K562 (cell line): ENCODE data around the gene LAMA2. TPM values are rescaled to one million over a fixed set of nuclear protein-coding genes. Genes with fewer than 3 reads are reported as not detected.

Experiments
- ATAC-seq: fragments of 200-7000 bp; cut with Tn5 transposase; 3 replicates; pipeline ENCODE4 v1.9.1; 2020; ENCODE audit warnings: moderate library complexity
- BruUV-seq: library from RNA; stranded (reverse); fragments of 400-500 nt; replicated peaks from 2 replicates; lab custom pipeline; 2021; lab: Mats Ljungman, UMichigan
- CTCF ChIA-PET: fragments of 300-600 bp; formaldehyde crosslinking; extraction: SDS; loops from one replicate; lab custom pipeline; 2021; ENCODE audit warnings: low intra/inter-chr PET ratio; lab: Yijun Ruan, JAX
- POLR2A ChIA-PET: fragments of 300-600, 350-650 bp; sonication (Branson Sonifier 250); formaldehyde crosslinking; extraction: SDS; loops from one replicate; lab custom pipeline; 2021; ENCODE audit warnings: antibody characterized with exemption, inconsistent platforms; lab: Yijun Ruan, JAX
- DNase-seq, 4 experiments: peaks; one replicate each; pipeline versions ENCODE4 v3.0.0 to v3.0.0-alpha.2; 2011 to 2018; ENCODE audit warnings: low spot score in 3 of 4, mixed read lengths in 3 of 4; ENCODE audit errors: extremely low read depth in 1 of 4
- FAIRE-seq: peaks from 2 replicates; lab custom pipeline; 2011; peaks lifted over from hg19 to GRCh38; lab: Jason Lieb, UNC
- H2AFZ ChIP-seq: 2 replicates; pipeline ENCODE4 v1.6.0; 2011; ENCODE audit warnings: low read depth, low read length, control low read depth, inconsistent platforms
- H3K27ac ChIP-seq: fragments of 200-600 bp; 3 replicates; pipeline ENCODE4 v1.8.0; 2011; ENCODE audit warnings: low read depth, mild to moderate bottlenecking, control low read depth, inconsistent platforms, low read length, moderate library complexity, mixed read lengths; ENCODE audit errors: extremely low read depth
- H3K27me3 ChIP-seq, 2 experiments: fragments of 300-600 bp in 1 of 2; 2 replicates in 1 of 2; 3 replicates in 1 of 2; pipeline versions ENCODE4 v1.6.0 to v1.8.0; 2011; ENCODE audit warnings: inconsistent platforms in 2 of 2, low read length in 2 of 2, mild to moderate bottlenecking in 1 of 2, mixed read lengths in 1 of 2, moderate library complexity in 1 of 2; ENCODE audit not compliant: control insufficient read depth in 2 of 2, insufficient read depth in 2 of 2
- H3K36me3 ChIP-seq: fragments of 300-600 bp; 3 replicates; pipeline ENCODE4 v1.8.0; 2011; ENCODE audit warnings: mild to moderate bottlenecking, low read length, inconsistent platforms; ENCODE audit not compliant: control insufficient read depth, insufficient read depth
- H3K4me1 ChIP-seq, 2 experiments: fragments of 200-600 bp in 1 of 2; replicated peaks in 1 of 2; 2 replicates in 1 of 2; 3 replicates in 1 of 2; pipeline versions ENCODE4 v1.5.1 to v1.8.0; 2011; ENCODE audit warnings: inconsistent platforms in 2 of 2, low read length in 2 of 2, mild to moderate bottlenecking in 1 of 2, mixed read lengths in 1 of 2, moderate library complexity in 1 of 2; ENCODE audit not compliant: control insufficient read depth in 2 of 2, insufficient read depth in 2 of 2
- H3K4me2 ChIP-seq: 2 replicates; pipeline ENCODE4 v1.6.1; 2011; ENCODE audit warnings: low read length, control low read depth, inconsistent platforms, mixed read lengths; ENCODE audit not compliant: insufficient read depth
- H3K4me3 ChIP-seq: fragments of 200-600 bp; sonication (generic), shearing (Covaris generic); 2 replicates; pipeline ENCODE4 v1.5.1; 2016; ENCODE audit warnings: control low read depth, inconsistent platforms
- H3K79me2 ChIP-seq: fragments of 200-600 bp; 3 replicates; pipeline ENCODE4 v1.8.0; 2011; ENCODE audit warnings: low read length, inconsistent platforms; ENCODE audit not compliant: control insufficient read depth, insufficient read depth
- H3K9ac ChIP-seq, 2 experiments: 2 replicates each; pipeline versions ENCODE4 v1.6.0 to v1.6.1; 2011; ENCODE audit warnings: low read depth in 2 of 2, low read length in 2 of 2, control low read depth in 1 of 2, inconsistent platforms in 1 of 2, mild to moderate bottlenecking in 1 of 2, mixed read lengths in 1 of 2; ENCODE audit not compliant: insufficient read depth in 1 of 2
- H3K9me1 ChIP-seq: one replicate; pipeline ENCODE4 v1.6.0; 2011; ENCODE audit warnings: inconsistent platforms, mild to moderate bottlenecking, low read length, moderate library complexity; ENCODE audit not compliant: control insufficient read depth, insufficient read depth
- H3K9me3 ChIP-seq: replicated peaks from 2 replicates; pipeline ENCODE4 v1.5.1; 2011; ENCODE audit warnings: low read depth, low read length, inconsistent platforms; ENCODE audit not compliant: control insufficient read depth, insufficient read depth
- H4K20me1 ChIP-seq: replicated peaks from 2 replicates; pipeline ENCODE4 v1.6.1; 2011; ENCODE audit warnings: low read length, inconsistent platforms, mixed read lengths; ENCODE audit not compliant: control insufficient read depth, insufficient read depth
- BRD9 ChIP-seq: fragments of 450-650 bp; IDR thresholded peaks from 2 replicates; pipeline ENCODE4 v1.6.1; 2018; ENCODE audit warnings: low read depth; ENCODE audit not compliant: partially characterized antibody
- HDGF ChIP-seq: fragments of 450-650 bp; IDR thresholded peaks from 2 replicates; pipeline ENCODE4 v1.6.1; 2016
- KDM4B ChIP-seq, 2 experiments: fragments of 450-650 bp in 1 of 2; sonication (generic) in 1 of 2; IDR thresholded peaks; 2 replicates each; pipeline ENCODE4 v1.6.1; 2016 to 2017; ENCODE audit warnings: borderline replicate concordance in 2 of 2, antibody characterized with exemption in 1 of 2, low read depth in 1 of 2, mild to moderate bottlenecking in 1 of 2
- MCM7 ChIP-seq, 2 experiments: fragments of 450-650 bp; IDR thresholded peaks; 2 replicates each; pipeline ENCODE4 v1.6.1; 2016 to 2018
- NCOA2 ChIP-seq, 2 experiments: fragments of 450-650 bp; IDR thresholded peaks; 2 replicates each; pipeline ENCODE4 v1.6.1; 2018; ENCODE audit warnings: mild to moderate bottlenecking in 2 of 2, moderate library complexity in 1 of 2; ENCODE audit not compliant: partially characterized antibody in 2 of 2
- NR1H2 ChIP-seq: sonication (generic); formaldehyde crosslinking; IDR thresholded peaks from 2 replicates; pipeline ENCODE4 v1.4.0; 2020; ENCODE audit warnings: mild to moderate bottlenecking, missing genetic modification reagents
- POLR2H ChIP-seq: IDR thresholded peaks from 2 replicates; pipeline ENCODE4 v1.6.1; 2016; ENCODE audit warnings: missing genetic modification characterization, low read depth, mild to moderate bottlenecking, control low read depth, missing compliant biosample characterization, moderate library complexity
- RHOXF2B ChIP-seq: fragments of 250-450 bp; sonication (Bioruptor Pico); conservative IDR thresholded peaks from 2 replicates; pipeline ENCODE4 v1.5.1; 2021
- SMARCE1 ChIP-seq: fragments of 450-650 bp; IDR thresholded peaks from 2 replicates; pipeline ENCODE4 v1.7.1; 2016; ENCODE audit warnings: mild to moderate bottlenecking
- TCF7 ChIP-seq: sonication (generic); IDR thresholded peaks from 2 replicates; pipeline ENCODE4 v1.6.1; 2016; ENCODE audit warnings: antibody characterized with exemption, borderline replicate concordance
- TEAD4 ChIP-seq, 2 experiments: sonication (generic) in 1 of 2; formaldehyde crosslinking in 1 of 2; IDR thresholded peaks; 2 replicates each; pipeline versions ENCODE4 v1.6.1 to v1.8.0; 2012 to 2022; ENCODE audit warnings: borderline replicate concordance in 1 of 2, inconsistent platforms in 1 of 2, low read length in 1 of 2, mild to moderate bottlenecking in 1 of 2, missing genetic modification reagents in 1 of 2
- YY1 ChIP-seq, 3 experiments: IDR thresholded peaks; 2 replicates each; pipeline ENCODE4 v1.6.1; 2011; ENCODE audit warnings: low read length in 2 of 3, mild to moderate bottlenecking in 2 of 3, moderate library complexity in 2 of 3, borderline replicate concordance in 1 of 3, control low read depth in 1 of 3, low read depth in 1 of 3; ENCODE audit not compliant: insufficient read depth in 3 of 3, insufficient replicate concordance in 2 of 3, control insufficient read depth in 1 of 3, insufficient read length in 1 of 3; ENCODE audit errors: extremely low read depth in 1 of 3
- WGBS: fragments of 100-300 bp; shearing (Covaris generic); methylation state at CpG from one replicate; pipeline ENCODE4 v1.1.6; 2016; ENCODE audit warnings: low coverage, mixed read lengths; ENCODE audit not compliant: insufficient coverage; ENCODE audit errors: missing lambda C conversion rate; 5-methylcytosine and 5-hydroxymethylcytosine counted together
- in situ Hi-C: fragments of 300-500 bp; cut with MboI; formaldehyde crosslinking; loops from 4 replicates; pipeline ENCODE4 v1.15.0; 2018; ENCODE audit warnings: inconsistent platforms, mixed read lengths
- intact Hi-C: fragments of 100-400 bp; cut with micrococcal nuclease; formaldehyde crosslinking; loops from 2 replicates; pipeline ENCODE4 v1.14.2; 2022
- polyA plus RNA-seq, 8 experiments: library from polyadenylated mRNA; depleted of rRNA in 4 of 8; stranded (reverse) in 5 of 8; unstranded in 3 of 8; fragments of >200 nt; fragmentation: Nextera tagmentation in 2 of 8; fragmentation: Illumina TruSeq in 1 of 8; extraction: Ambion mirVana in 2 of 8; extraction: Trizol in 1 of 8; gene quantifications; 2 replicates each; pipeline versions ENCODE4 v1.2.1 to v1.2.3, GENCODE V29; 2011 to 2014; ENCODE audit warnings: inconsistent platforms in 1 of 8, missing spikeins in 1 of 8
- total RNA-seq, 7 experiments: library from RNA; depleted of rRNA in 6 of 7; stranded (reverse); fragments of >200 nt in 6 of 7; fragmentation: Illumina TruSeq in 2 of 7; extraction: Trizol in 2 of 7; gene quantifications; 2 replicates each; pipeline versions ENCODE4 v1.2.1 to v1.2.3, GENCODE V29; 2011 to 2021; ENCODE audit warnings: low replicate concordance in 1 of 7
- TF ChIP-seq, protein P1 (sequence below): fragments of 450-650 bp; IDR thresholded peaks from 2 replicates; pipeline ENCODE4 v1.6.1; 2016; ENCODE audit warnings: borderline replicate concordance

Gene LAMA2
- total and polyA plus RNA-seq, 9 of the 15 experiments (the other 6 are each of a cell fraction or from before 2014, with no cell fraction given): 0.04 to 1.5 (median 0.36) TPM

GRCh38 chr6:129417416-129418086, 534.6 kb downstream of the LAMA2 start:
- peak; percentile 51 for ATAC-seq
- Histone ChIP-seq H3K9me1 (no peaks in the 10 kb centered on the region), H3K27me3 (no peaks in the 10 kb centered on the region), H3K4me2 (no peak overlapping the region), H3K9ac (no peak overlapping the region), H3K36me3 (no peaks in the 10 kb centered on the region), H2AFZ (peak overlapping the region; percentile 49; the same call in 1 of the 2 replicates), H3K27ac (no peak overlapping the region), H3K9me3 (no peaks in the 10 kb centered on the region), H4K20me1 (no peaks in the 10 kb centered on the region), H3K4me3 (no peak overlapping the region), H3K4me1 (0 out of 5 replicates have a peak, but pooled peaks cover 0 to 2% of the 10 kb centered on the region in 2 experiments), H3K79me2 (no peaks in the 10 kb centered on the region)
- FAIRE-seq: no peak
- 6% methylated on average over 8 of the region's 8 CpGs for WGBS
- intact Hi-C loops: no loop called here
- no peak for DNase-seq
- POLR2A ChIA-PET: interaction anchor here (0.6 kb wide), 1 partner anchor 1992 kb away, joined by 4 read pairs; no protein-coding TSS in a partner anchor
- in situ Hi-C loops: no loop called here
- TF ChIP-seq, protein P1, sequence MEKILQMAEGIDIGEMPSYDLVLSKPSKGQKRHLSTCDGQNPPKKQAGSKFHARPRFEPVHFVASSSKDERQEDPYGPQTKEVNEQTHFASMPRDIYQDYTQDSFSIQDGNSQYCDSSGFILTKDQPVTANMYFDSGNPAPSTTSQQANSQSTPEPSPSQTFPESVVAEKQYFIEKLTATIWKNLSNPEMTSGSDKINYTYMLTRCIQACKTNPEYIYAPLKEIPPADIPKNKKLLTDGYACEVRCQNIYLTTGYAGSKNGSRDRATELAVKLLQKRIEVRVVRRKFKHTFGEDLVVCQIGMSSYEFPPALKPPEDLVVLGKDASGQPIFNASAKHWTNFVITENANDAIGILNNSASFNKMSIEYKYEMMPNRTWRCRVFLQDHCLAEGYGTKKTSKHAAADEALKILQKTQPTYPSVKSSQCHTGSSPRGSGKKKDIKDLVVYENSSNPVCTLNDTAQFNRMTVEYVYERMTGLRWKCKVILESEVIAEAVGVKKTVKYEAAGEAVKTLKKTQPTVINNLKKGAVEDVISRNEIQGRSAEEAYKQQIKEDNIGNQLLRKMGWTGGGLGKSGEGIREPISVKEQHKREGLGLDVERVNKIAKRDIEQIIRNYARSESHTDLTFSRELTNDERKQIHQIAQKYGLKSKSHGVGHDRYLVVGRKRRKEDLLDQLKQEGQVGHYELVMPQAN: no peak
- TF ChIP-seq YY1 (IDR thresholded peaks at IDR 0.05; ENCODE audit: borderline replicate concordance in 1 of 3, control insufficient read depth in 1 of 3, extremely low read depth in 1 of 3, insufficient read depth in 3 of 3, insufficient read length in 1 of 3, insufficient replicate concordance in 2 of 3, low read depth in 1 of 3, low read length in 2 of 3) (no peak), NCOA2 (IDR thresholded peaks at IDR 0.05; ENCODE audit: partially characterized antibody in 2 of 2) (no peak), TEAD4 (IDR thresholded peaks at IDR 0.05; ENCODE audit: low read length) (no peak), TEAD4 (CRISPR knock-in tag; IDR thresholded peaks at IDR 0.05; ENCODE audit: borderline replicate concordance) (no peak), TCF7 (no peak), KDM4B (IDR thresholded peaks at IDR 0.05; ENCODE audit: borderline replicate concordance in 2 of 2, low read depth in 1 of 2) (no peak), BRD9 (no peak), HDGF (no peak), SMARCE1 (no peak), POLR2H (no peak), NR1H2 (no peak), RHOXF2B (CRISPR knock-in tag) (no peak), MCM7 (IDR thresholded peaks at IDR 0.05) (no peak)
- CTCF ChIA-PET: no interaction called here
- BruUV-seq: no TSS peak
